Measurements from ENCODE around the gene STX11. TPM values are rescaled to one million over a fixed set of nuclear protein-coding genes. Genes with fewer than 3 reads are reported as not detected.

STX11 gene
- total RNA-seq, 1 experiment from 2014 or later, result 0.17 TPM

GRCh38 chr6:144223686-144224085 is 73.4 kb downstream of the STX11 start:
- DNase-seq, result no peak
- no peak for TF ChIP-seq EZH2 (IDR thresholded peaks at IDR 0.05; ENCODE audit: low read depth)
- no peak for TF ChIP-seq CTCF (conservative IDR thresholded peaks at IDR 0.05)
- no TSS peak for BruUV-seq (replicated peaks)
- Histone ChIP-seq H4K20me1 (ENCODE audit: insufficient read depth) (no peaks in the 10 kb centered on the region), H3F3A (ENCODE audit: insufficient read depth, low read depth) (no peaks in the 10 kb centered on the region), H2AFZ (no peak overlapping the region), H3K4me3 (no peak overlapping the region), H3K9me2 (ENCODE audit: insufficient read depth) (no peaks in the 10 kb centered on the region), H3K4me1 (replicated peaks; ENCODE audit: insufficient read depth) (no peaks in the 10 kb centered on the region), H3K9me3 (ENCODE audit: insufficient read depth, low read depth) (no peaks in the 10 kb centered on the region; the same call in 1 of the 2 replicates), H3K36me3 (ENCODE audit: low read depth) (no peaks in the 10 kb centered on the region), H3K27ac (no peak overlapping the region), H3K4me2 (no peak overlapping the region), H3K79me2 (ENCODE audit: low read depth) (no peaks in the 10 kb centered on the region), H3K27me3 (ENCODE audit: insufficient read depth, low read depth) (no peaks in the 10 kb centered on the region)
- CTCF ChIA-PET, result interaction anchor here (1.1 kb wide), 1 partner anchor 259 kb away, joined by 3 read pairs; no protein-coding TSS in a partner anchor
- intact Hi-C loops (cut with micrococcal nuclease; ENCODE audit: unreplicated experiment), result no loop called here
- POLR2A ChIA-PET (ENCODE audit: unreplicated experiment), result no interaction called here

GRCh38 chr6:144231721-144232120 is 81.4 kb downstream of the STX11 start:
- no peaks in the 10 kb centered on the region for H3K79me2 ChIP-seq (ENCODE audit: low read depth)
- BruUV-seq (replicated peaks), result no TSS peak
- no peaks in the 10 kb centered on the region for H3K9me2 ChIP-seq (ENCODE audit: insufficient read depth)
- H3K36me3 ChIP-seq (ENCODE audit: low read depth), result no peaks in the 10 kb centered on the region
- no peaks in the 10 kb centered on the region for H4K20me1 ChIP-seq (ENCODE audit: insufficient read depth)
- H3K4me2 ChIP-seq, result no peak overlapping the region
- intact Hi-C loops (cut with micrococcal nuclease; ENCODE audit: unreplicated experiment), result no loop called here
- no peak overlapping the region for H3K27ac ChIP-seq
- H3K9me3 ChIP-seq (ENCODE audit: insufficient read depth, low read depth), result no peaks in the 10 kb centered on the region
- TF ChIP-seq CTCF (conservative IDR thresholded peaks at IDR 0.05) (no peak), EZH2 (IDR thresholded peaks at IDR 0.05; ENCODE audit: low read depth) (no peak)
- POLR2A ChIA-PET (ENCODE audit: unreplicated experiment), result no interaction called here
- no peak overlapping the region for H2AFZ ChIP-seq
- H3K4me1 ChIP-seq (replicated peaks; ENCODE audit: insufficient read depth), result no peaks in the 10 kb centered on the region
- H3K27me3 ChIP-seq (ENCODE audit: insufficient read depth, low read depth), result no peaks in the 10 kb centered on the region
- H3K4me3 ChIP-seq, result no peak overlapping the region
- no peak for DNase-seq
- H3F3A ChIP-seq (ENCODE audit: insufficient read depth, low read depth), result no peaks in the 10 kb centered on the region
- CTCF ChIA-PET, result interaction anchor here (0.6 kb wide), 1 partner anchor 416 kb away, joined by 5 read pairs; no protein-coding TSS in a partner anchor

GRCh38 chr6:144232176-144232831 is 82.0 kb downstream of the STX11 start:
- TF ChIP-seq CTCF (conservative IDR thresholded peaks at IDR 0.05), result no peak
- no peak for TF ChIP-seq EZH2 (IDR thresholded peaks at IDR 0.05; ENCODE audit: low read depth)
- H3K4me2 ChIP-seq, result no peak overlapping the region
- H4K20me1 ChIP-seq (ENCODE audit: insufficient read depth), result no peaks in the 10 kb centered on the region
- H3K4me3 ChIP-seq, result no peak overlapping the region
- H3K27ac ChIP-seq, result no peak overlapping the region
- ChIA-PET POLR2A (ENCODE audit: unreplicated experiment) (interaction anchor here (0.6 kb wide), 1 partner anchor 1502 kb away, joined by 5 read pairs; no protein-coding TSS in a partner anchor), CTCF (interaction anchor here (0.6 kb wide), 1 partner anchor 416 kb away, joined by 5 read pairs; no protein-coding TSS in a partner anchor)
- no peaks in the 10 kb centered on the region for H3K27me3 ChIP-seq (ENCODE audit: insufficient read depth, low read depth)
- no peak overlapping the region for H2AFZ ChIP-seq
- no peaks in the 10 kb centered on the region for H3K36me3 ChIP-seq (ENCODE audit: low read depth)
- DNase-seq, result no peak
- BruUV-seq (replicated peaks), result no TSS peak
- intact Hi-C loops (cut with micrococcal nuclease; ENCODE audit: unreplicated experiment), result no loop called here
- no peaks in the 10 kb centered on the region for H3K79me2 ChIP-seq (ENCODE audit: low read depth)
- no peaks in the 10 kb centered on the region for H3K4me1 ChIP-seq (replicated peaks; ENCODE audit: insufficient read depth)
- H3K9me2 ChIP-seq (ENCODE audit: insufficient read depth), result no peaks in the 10 kb centered on the region
- no peaks in the 10 kb centered on the region for H3K9me3 ChIP-seq (ENCODE audit: insufficient read depth, low read depth)
- H3F3A ChIP-seq (ENCODE audit: insufficient read depth, low read depth), result no peaks in the 10 kb centered on the region
